Spleen (tissue), 11 donors: ENCODE data around the gene CYB5B. TPM values are rescaled to one million over a fixed set of nuclear protein-coding genes. Genes with fewer than 3 reads are reported as not detected.

ENCODE experiments used
- DNase-seq: peaks from one replicate; pipeline ENCODE4 v3.0.0-alpha.2; 2020
- H3K27ac ChIP-seq, 8 donors: fragments of 200-600 bp; sonication (generic) in 7 of 8; 1 replicate in 4 of 8; 2 replicates in 4 of 8; pipeline versions ENCODE4 v1.5.0 to v1.8.0; 2016 to 2021; ENCODE audit warnings: inconsistent platforms in 4 of 8, mild to moderate bottlenecking in 4 of 8, moderate library complexity in 1 of 8
- H3K27me3 ChIP-seq, 7 donors: fragments of 200-600 bp; sonication (generic) in 6 of 7; replicated peaks in 1 of 7; 1 replicate in 4 of 7; 2 replicates in 3 of 7; pipeline versions ENCODE4 v1.5.0 to v1.8.0; 2016 to 2021; ENCODE audit warnings: inconsistent platforms in 3 of 7, mild to moderate bottlenecking in 1 of 7
- H3K36me3 ChIP-seq, 6 donors: fragments of 200-600 bp; sonication (generic) in 5 of 6; 1 replicate in 4 of 6; 2 replicates in 2 of 6; pipeline versions ENCODE4 v1.5.0 to v1.8.0; 2016 to 2021; ENCODE audit warnings: inconsistent platforms in 2 of 6
- H3K4me1 ChIP-seq, 6 donors: fragments of 200-600 bp; sonication (generic) in 5 of 6; 1 replicate in 3 of 6; 2 replicates in 3 of 6; pipeline versions ENCODE4 v1.5.0 to v1.8.0; 2016 to 2021; ENCODE audit warnings: inconsistent platforms in 3 of 6
- H3K4me3 ChIP-seq, 8 donors: fragments of 200-600 bp; sonication (generic) in 7 of 8; 1 replicate in 4 of 8; 2 replicates in 4 of 8; pipeline versions ENCODE4 v1.5.0 to v1.8.0; 2016 to 2021; ENCODE audit warnings: inconsistent platforms in 4 of 8, mild to moderate bottlenecking in 4 of 8, moderate library complexity in 2 of 8
- H3K9me3 ChIP-seq, 8 donors: fragments of 200-600 bp; sonication (generic) in 7 of 8; 1 replicate in 4 of 8; 2 replicates in 4 of 8; pipeline versions ENCODE4 v1.5.0 to v1.8.0; 2016 to 2021; ENCODE audit warnings: inconsistent platforms in 4 of 8
- CTCF ChIP-seq, 11 experiments: fragments of 200-600 bp in 7 of 11; fragments of 450-650 bp in 4 of 11; sonication (generic) in 4 of 11; IDR thresholded peaks in 8 of 11; conservative IDR thresholded peaks in 3 of 11; 1 replicate in 7 of 11; 2 replicates in 4 of 11; pipeline versions ENCODE4 v1.4.0 to v1.8.0; 2016 to 2021; ENCODE audit warnings: antibody characterized with exemption in 11 of 11, inconsistent platforms in 4 of 11, mild to moderate bottlenecking in 1 of 11
- POLR2A ChIP-seq, 3 donors: fragments of 450-650 bp; IDR thresholded peaks; one replicate each; pipeline ENCODE4 v1.5.1; 2017; ENCODE audit warnings: antibody characterized with exemption in 3 of 3, mild to moderate bottlenecking in 1 of 3
- POLR2AphosphoS5 ChIP-seq, 3 donors: sonication (generic); formaldehyde crosslinking; IDR thresholded peaks; one replicate each; pipeline ENCODE4 v1.5.1; 2017; ENCODE audit warnings: antibody characterized with exemption in 3 of 3
- WGBS, 5 donors: extraction: QIAGEN DNeasy Blood & Tissue Kit in 3 of 5; methylation state at CpG; one replicate each; pipeline versions ENCODE4 v1.1.5 to v1.1.7; 2013 to 2018; 5-methylcytosine and 5-hydroxymethylcytosine counted together
- intact Hi-C: fragments of 100-400 bp; cut with DNase I; formaldehyde crosslinking; loops from one replicate; pipeline ENCODE4 v1.15.0; 2023; ENCODE audit warnings: low total_unique reads
- polyA plus RNA-seq, 3 donors: library from polyadenylated mRNA; stranded (reverse); fragments of 200-250 nt; gene quantifications; one replicate each; pipeline ENCODE4 v1.2.1, GENCODE V29; 2013
- total RNA-seq, 7 donors: library from RNA; depleted of rRNA in 3 of 7; stranded (reverse); fragments of >200 nt in 3 of 7; fragmentation: NEBNext Ultra II Directional in 4 of 7; extraction: Animal tissue kit (Norgen Biotek cat#: 25700) in 4 of 7; gene quantifications; one replicate each; pipeline versions ENCODE4 v1.1.0 to v1.2.1, GENCODE V29; 2016 to 2021
- donor health status: healthy with polysubstance abuse.
- donor health status: DM: no; HTN: no; CAD: no; lungs with moderate emphysema.
- donor health status: DM: no; HTN: no; CAD: no.
- donor health status: Bipolar disorder and iron deficiency.
- donor health status: healthy.
- donor health status: DM: no; HTN: no; CAD: no.
- donor health status: DM: yes; HTN: yes; CAD: no.

The CYB5B gene
- total and polyA plus RNA-seq, 10 donors: 36.8 to 80.5 (median 61.1) TPM

- no peak for DNase-seq
- Histone ChIP-seq H3K4me1 (peaks cover 9 to 57% (median 41%) of the 10 kb centered on the region in 6 donors), H3K4me3 (no peak overlapping the region), H3K27ac (no peak overlapping the region), H3K27me3 (no peaks in the 10 kb centered on the region), H3K9me3 (no peaks in the 10 kb centered on the region), H3K36me3 (peaks cover 0 to 20% (median 5%) of the 10 kb centered on the region in 6 donors)
- intact Hi-C loops: no loop called here
- TF ChIP-seq CTCF (IDR thresholded peaks at IDR 0.05 in 8 of 11, conservative IDR thresholded peaks at IDR 0.05 in 3 of 11) (no peak), POLR2AphosphoS5 (IDR thresholded peaks at IDR 0.05) (no peak), POLR2A (IDR thresholded peaks at IDR 0.05) (no peak)
- 79 to 92% (median 88%) methylated on average over 6 to 8 of the region's 8 CpGs for WGBS, 5 donors
These were observed 43.2 kb downstream of the CYB5B start for GRCh38 chr16:69467531-69468204.

- Histone ChIP-seq H3K36me3 (peaks cover 0 to 3% (median 0%) of the 10 kb centered on the region in 6 donors), H3K4me1 (peaks cover 9 to 42% (median 32%) of the 10 kb centered on the region in 6 donors), H3K4me3 (no peak overlapping the region), H3K27me3 (no peaks in the 10 kb centered on the region), H3K27ac (peak overlapping the region in 2 of 8 donors; percentile 11 to 31), H3K9me3 (no peaks in the 10 kb centered on the region)
- WGBS, 5 donors: 41 to 55% (median 49%) methylated on average over 4 of the region's 4 CpGs
- DNase-seq: no peak
- intact Hi-C loops: no loop called here
- TF ChIP-seq CTCF (IDR thresholded peaks at IDR 0.05 in 8 of 11, conservative IDR thresholded peaks at IDR 0.05 in 3 of 11) (no peak), POLR2AphosphoS5 (IDR thresholded peaks at IDR 0.05) (no peak), POLR2A (IDR thresholded peaks at IDR 0.05) (no peak)
These were observed 45.6 kb downstream of the CYB5B start for GRCh38 chr16:69469807-69470561.

- 50 to 71% (median 54%) methylated on average over 1 of the region's 1 CpG for WGBS, 5 donors
- intact Hi-C loops: no loop called here
- no peaks in the 10 kb centered on the region for H3K36me3 ChIP-seq
- H3K9me3 ChIP-seq: no peaks in the 10 kb centered on the region
- no peak overlapping the region for H3K4me3 ChIP-seq
- TF ChIP-seq CTCF (IDR thresholded peaks at IDR 0.05 in 8 of 11, conservative IDR thresholded peaks at IDR 0.05 in 3 of 11) (no peak), POLR2A (IDR thresholded peaks at IDR 0.05) (no peak), POLR2AphosphoS5 (IDR thresholded peaks at IDR 0.05) (no peak)
- H3K27ac ChIP-seq: no peak overlapping the region
- peaks cover 9 to 31% (median 22%) of the 10 kb centered on the region in 6 donors for H3K4me1 ChIP-seq
- H3K27me3 ChIP-seq: no peaks in the 10 kb centered on the region
- DNase-seq: no peak
These were observed 46.7 kb downstream of the CYB5B start for GRCh38 chr16:69471121-69471520.

GRCh38 chr16:69474408-69474807, 50.0 kb downstream of the CYB5B start:
- Histone ChIP-seq H3K4me3 (no peak overlapping the region), H3K4me1 (peaks cover 7 to 26% (median 19%) of the 10 kb centered on the region in 6 donors), H3K36me3 (no peaks in the 10 kb centered on the region), H3K9me3 (no peaks in the 10 kb centered on the region), H3K27ac (no peak overlapping the region), H3K27me3 (no peaks in the 10 kb centered on the region)
- intact Hi-C loops: no loop called here
- no peak for TF ChIP-seq CTCF (IDR thresholded peaks at IDR 0.05 in 8 of 11, conservative IDR thresholded peaks at IDR 0.05 in 3 of 11)
- no peak for TF ChIP-seq POLR2AphosphoS5 (IDR thresholded peaks at IDR 0.05)
- TF ChIP-seq POLR2A (IDR thresholded peaks at IDR 0.05): no peak
- DNase-seq: no peak
